ENCODE measurements around the gene KRT17.
"Not testable (repeated sequence)": the region's sequence is repeated elsewhere in the genome, so short reads cannot be mapped to it uniquely, and the experiment has no call there.

Gene KRT17

DNA sequence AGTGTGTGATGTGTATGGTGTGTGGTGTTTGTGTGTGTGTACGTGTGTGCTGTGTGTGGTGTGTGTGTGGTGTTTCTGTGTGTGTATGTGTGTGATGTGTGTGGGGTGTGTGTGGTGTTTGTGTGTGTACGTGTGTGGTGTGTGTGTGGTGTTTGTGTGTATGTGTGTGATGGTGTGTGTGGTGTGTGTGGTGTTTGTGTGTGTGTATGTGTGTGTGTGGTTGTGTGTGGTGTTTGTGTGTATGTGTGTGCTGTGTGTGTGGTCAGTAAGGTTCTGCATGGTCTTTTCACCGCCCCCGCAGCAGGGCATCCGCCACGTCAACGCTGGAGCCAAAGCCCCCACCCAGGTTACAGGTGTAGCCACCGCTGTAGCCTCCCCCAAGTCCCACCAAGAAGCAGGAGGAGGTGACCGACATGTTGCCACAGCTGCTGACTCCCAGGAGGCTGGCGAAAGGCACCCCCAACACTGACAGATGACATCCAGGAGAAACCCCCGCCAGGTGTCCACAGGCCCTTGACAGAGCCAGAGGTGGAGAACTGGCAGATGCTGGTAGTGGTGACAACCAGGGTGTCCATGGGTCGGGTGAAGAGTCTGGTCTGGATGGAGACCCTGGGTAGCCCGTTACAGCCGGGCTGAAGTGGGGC, 9.3 kb upstream of the KRT17 start:
- no peak for DNase-seq

DNA sequence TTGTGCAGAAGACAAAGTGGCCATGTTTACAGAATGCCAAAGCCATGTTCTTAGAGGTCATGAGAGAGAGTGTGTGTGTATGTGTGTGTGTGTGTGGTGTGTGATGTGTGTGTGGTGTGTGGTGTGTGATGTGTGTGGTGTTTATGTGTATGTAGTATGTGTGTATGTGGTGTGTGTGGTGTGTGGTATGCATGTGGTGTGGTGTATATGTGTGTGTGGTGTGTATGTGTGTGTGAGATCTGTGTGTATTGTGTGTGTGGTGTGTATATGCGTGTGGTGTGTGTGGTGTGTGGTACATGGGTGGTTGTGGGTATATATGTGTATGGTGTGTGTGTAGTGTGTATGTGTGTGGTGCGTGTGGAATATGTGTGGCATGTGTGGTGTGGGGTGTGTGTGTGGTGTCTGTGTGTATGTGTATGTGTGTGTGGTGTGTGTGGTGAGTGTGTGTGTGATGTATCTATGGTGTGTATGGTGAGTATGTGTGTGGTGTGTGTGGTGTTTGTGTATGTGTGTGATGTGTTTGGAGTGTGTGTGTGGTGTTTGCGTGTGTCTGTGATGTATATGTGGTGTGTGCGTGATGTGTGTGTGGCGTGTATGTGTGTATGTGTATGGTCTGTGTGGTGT, 8.2 kb upstream of the KRT17 start:
- no peak for DNase-seq

DNA sequence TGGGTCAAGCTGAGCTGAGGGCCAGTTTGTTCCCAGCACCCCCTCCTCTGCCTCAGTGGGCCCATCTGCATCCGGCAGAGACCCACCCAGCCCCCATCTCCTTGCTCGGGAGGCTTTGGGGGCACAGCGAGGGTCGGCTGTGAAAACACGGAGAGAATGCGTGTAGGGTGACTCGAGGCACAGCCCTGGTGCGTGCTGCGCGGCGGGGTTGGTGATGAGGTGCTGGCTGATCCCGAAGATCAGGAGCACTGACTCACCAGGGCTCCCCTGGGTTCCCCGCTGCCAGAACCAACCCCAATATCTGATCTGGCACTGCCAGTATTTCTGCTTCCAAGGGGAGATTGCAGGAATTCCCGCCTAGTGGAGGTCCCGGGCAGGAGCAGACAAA, 7.5 kb upstream of the KRT17 start:
- no peak for DNase-seq

DNA sequence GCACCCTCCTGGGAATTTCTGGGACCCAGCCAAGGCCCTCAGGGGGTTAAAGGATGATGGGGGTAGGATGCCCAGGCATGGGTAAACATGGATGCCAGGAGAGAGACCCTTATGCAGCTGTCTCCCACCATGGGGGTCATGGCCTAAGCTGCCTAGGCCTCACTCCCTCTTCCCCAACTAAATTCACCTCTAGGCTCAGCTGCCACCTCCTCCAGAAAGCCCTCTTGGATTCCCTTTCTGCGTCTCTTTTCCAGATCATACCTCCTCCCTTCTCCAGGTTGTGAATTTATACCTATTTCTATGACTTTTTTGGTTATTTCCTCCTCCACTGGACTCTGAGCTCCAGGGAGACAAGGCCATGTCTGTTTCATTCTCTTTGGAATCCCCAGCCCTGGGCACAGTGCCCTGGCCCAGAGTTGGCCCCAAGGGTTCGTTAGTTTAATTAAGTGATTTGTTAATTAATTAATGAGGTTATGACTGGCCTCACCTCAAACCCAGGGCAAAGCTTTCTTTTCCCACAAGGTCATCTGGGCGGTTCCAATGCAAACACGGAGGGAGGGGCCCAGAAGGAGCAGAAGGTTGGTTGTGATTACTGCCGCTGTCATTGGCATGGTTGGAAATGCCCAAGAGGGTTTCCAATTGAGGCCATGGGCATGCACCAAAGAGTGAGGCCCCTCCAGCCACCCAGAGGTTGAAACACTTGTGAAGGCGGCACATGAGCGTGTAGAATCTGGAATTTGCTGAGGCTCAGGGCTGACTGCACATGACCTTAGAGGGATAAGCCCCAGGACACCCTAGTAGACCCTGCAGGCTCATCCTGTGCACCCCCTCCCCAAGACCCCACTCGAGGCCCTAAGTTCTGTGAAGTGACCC, 6.9 kb upstream of the KRT17 start:
- no peak for DNase-seq

DNA sequence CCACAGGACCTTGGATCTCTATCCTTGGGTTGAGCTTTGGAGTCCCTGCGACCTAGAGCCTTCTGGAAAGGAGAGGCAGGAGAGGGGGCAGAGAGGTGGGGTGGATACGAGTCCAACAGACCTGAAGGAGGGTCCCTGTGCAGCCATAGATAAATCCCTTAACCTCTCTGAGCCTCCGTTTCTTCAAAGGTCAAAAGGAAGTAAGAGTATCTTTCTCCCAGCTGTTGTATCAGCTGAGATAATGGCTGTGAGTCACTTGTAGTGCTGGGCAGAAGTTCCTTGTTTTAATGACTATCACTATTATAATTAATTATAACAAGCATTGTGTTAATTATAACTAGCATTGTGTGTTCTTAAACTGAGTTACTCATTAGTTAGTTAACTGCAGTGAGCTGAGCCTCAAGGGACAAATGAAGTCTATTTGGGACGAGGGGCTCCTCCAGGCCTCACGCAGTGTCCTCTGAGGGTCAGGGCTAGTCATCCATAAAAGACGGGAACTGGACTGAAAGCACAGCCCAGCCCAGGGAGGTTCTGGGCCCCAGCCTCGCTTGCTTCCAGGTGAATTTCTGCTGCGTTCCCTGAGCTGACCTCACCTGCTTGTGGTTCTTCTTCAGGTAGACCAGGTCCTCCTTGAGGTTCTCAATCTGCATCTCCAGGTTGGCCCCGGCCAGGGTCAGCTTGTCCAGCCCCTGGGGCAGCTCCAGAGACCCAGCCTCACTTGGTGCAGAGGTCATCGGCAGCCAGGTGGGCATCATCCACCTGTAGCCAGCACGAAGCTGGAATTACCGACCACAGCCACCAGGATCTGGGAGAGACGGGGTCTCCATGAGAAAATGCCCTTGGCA, 5.7 kb upstream of the KRT17 start:
- DNase-seq: no peak

DNA sequence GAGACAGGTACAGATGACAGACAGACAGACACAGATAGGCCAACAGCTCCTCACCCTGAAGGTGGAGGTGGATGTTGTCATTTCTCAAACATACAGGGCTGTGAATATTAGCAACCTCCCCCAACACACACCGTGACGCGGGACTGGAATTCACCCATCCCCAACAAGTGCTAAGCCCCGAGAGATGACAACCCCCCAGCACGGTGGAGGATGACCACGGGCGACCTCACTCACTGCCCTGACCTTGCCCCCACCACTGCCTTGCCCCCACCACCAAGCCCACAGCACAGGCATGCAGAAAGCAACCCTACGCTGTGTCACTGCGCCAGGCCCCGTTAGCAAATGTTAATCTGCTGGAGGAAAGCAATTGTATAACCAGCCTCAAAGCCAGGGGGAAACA, 4.9 kb upstream of the KRT17 start:
- no peak for DNase-seq

DNA sequence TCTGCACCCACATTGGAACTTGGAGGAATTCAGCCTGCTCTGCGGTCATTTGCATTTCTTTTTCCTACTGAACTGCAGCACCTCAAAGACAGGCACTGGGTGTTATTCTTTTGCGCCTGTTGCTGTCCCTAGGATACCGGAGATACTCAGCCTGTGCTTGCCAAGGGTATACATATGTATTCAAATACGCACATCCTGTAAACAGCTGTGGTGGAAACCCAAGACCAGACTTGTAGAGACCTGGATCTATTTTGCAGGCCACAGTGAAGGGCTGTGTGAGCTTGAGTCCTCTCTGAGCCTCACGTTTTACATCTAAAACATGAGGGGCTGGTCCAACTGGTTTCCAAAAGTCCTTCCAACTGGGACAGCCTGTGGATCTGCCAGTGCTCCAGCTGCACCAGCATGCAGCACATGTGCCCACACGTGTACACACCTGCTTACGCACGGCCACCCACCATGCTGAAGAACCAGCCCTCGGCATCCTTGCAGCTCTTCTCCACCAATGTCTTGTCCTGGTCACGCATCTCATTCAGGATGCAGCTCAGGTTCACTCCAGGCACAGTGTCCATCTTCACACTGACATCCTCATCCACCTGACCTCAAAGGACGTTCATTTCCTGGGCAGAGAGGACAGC, 4.4 kb upstream of the KRT17 start:
- DNase-seq: not testable (repeated sequence)

DNA sequence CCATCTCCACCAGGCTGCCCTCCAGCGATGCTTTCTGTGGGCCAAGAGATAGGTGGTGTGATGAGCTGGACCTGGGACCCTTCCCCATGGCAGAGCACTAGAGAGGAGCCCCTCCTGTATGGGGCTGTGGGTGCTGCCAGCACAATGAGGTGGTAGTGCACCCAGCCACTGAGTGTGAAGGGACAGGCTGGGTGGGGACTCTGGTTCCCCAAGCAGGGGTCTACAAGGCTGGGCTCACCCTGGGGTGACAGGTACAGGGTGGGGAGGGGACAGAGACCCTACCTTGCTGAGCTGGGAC, 3.6 kb upstream of the KRT17 start:
- DNase-seq: not testable (repeated sequence)

DNA sequence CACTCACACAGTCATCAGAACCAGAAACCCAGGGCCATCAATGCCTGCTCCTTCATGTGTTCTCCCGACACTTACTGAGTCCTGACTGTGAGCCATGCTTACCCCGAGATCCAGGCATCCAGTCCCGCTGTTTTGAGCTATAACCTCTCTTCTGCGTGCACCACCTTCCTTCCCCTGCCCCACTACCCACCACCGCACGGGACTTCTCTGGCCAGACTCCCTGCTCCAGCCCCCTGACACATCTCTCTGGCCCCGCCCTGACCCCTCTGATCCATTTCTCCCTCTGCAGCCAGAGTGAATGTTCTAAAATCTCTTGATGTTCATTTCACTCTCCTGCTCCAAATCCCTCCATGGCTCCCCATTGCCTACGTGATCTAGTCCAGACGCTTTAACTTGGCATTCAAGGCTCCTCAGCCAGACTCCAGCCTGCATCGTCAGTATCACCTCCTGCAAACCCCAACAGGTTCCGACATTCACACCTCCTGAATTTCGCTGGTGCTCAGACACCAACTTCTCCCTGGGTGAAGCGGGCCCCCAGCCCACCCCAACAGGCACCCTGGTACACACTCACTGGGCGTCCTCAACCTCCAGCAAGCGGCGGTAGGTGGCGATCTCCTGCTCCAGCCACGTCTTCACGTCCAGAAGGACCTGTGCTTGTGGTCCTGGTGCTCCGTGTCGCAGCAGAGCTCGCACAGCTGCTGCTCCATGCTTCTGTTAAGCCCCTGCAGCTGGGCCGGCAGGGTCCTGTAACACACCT, 3.1 kb upstream of the KRT17 start:
- no peak for DNase-seq

DNA sequence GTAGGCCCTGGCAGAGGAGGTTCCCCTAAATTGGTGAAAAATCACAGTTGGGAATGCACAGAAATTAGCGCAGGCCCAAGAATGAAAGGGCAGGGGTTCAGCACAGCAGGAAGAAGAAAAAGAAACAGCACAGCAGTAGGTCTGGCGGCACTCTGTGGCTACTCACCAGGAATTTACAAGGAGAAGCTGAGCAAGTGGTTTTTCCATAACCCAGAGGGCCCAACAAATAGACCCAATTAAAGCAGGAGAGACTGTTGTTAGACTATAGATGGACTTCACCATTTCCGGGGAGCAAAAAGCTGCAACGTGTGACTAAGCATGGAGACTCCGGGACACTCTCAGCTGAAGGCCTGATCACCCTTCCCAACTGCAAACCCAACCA, 2.5 kb upstream of the KRT17 start:
- DNase-seq: not testable (repeated sequence)

DNA sequence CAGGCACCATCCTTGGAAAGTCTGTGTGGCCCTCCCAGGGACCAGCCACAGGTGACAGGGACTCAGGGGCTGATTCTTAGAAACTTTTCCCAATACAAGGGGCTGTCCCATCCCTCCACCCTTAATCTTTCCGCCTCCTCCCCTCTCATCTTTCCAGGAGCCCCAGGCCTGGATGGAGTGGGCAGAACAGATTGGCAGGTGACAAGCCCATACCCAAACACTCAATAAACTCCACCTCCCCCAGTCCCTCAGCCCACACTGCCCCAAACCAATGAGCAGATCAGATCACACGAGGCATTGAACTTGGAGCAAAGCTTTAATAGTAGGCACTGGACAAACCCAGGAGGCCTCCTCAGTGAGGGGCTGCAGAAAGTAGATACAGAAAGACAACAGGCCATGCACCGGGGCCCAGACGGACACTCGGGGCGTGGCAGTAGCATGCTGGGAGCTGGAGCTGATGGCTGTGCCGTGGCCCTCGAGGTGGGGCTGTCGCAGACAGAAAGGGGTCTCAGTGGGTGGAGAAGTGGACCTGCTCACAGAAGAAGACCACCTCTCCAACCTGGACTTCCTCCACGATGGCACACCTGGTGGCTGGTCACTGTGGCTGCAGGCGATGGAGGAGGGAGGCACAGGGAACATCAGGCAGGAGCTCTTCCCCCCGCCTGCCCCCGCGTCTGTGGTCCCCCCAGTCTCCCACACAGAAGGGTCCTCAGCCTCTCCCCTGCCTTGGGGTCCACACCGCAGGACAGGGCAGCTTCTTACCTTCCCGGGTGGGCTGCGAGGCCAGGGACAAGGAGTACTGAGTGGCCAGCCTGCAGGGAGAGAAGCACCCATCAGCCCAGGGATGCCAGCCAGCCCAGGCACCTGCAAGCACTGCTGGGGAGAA, 1.9 kb upstream of the KRT17 start:
- DNase-seq: not testable (repeated sequence)

DNA sequence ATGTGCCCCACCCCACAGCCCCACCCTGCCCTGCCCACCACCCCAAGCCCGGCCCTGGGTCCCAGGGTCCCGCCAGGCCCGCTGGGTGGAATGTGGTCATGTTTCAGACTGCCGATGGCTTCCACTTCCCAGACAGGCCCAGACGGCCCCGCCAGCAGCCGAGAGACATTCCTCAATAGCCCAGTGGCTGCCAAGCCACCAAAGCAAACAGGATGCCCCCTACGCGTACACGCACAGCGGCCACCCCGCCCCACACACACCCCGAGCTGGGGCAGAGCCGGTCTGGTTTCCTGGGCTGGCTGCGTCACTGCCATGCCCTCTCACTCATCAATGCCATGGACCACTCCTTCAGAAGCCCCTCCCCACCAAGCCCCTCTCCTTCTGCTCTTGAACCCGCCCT, 1.2 kb upstream of the KRT17 start:
- no peak for DNase-seq

DNA sequence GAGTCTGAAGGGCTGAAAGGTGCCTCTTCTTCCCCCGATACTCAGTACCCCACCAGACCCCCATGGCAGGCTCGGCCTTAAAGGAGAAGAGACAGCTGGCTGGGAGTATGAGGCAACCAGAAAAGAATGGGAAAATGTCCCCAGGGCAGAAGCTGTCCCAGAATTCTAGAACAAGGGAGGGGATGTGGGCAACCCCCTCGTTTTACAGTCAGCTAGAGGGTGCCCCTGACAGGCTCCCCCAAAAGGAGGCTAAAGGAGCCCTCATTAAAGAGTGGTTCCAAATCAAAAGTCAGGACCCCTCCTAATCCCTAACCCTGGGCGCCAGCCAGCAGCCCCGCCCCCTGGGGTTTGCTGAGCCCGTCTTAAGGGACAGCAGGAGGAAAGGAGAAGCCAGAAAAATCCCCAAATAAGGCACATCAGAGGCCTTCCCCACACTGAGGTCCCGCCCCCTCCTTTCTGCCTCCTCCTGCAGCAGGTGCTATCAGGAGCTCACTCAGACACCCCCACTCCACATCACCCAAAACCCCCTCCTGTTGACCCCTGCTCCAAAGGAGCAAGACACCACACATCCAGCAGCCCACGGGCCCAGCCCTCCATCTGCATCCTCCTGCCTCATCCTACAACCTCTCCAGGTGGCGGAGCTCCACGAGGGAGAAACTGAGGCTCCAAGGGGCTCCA, 1.1 kb downstream of the KRT17 start:
- not testable (repeated sequence) for DNase-seq

DNA sequence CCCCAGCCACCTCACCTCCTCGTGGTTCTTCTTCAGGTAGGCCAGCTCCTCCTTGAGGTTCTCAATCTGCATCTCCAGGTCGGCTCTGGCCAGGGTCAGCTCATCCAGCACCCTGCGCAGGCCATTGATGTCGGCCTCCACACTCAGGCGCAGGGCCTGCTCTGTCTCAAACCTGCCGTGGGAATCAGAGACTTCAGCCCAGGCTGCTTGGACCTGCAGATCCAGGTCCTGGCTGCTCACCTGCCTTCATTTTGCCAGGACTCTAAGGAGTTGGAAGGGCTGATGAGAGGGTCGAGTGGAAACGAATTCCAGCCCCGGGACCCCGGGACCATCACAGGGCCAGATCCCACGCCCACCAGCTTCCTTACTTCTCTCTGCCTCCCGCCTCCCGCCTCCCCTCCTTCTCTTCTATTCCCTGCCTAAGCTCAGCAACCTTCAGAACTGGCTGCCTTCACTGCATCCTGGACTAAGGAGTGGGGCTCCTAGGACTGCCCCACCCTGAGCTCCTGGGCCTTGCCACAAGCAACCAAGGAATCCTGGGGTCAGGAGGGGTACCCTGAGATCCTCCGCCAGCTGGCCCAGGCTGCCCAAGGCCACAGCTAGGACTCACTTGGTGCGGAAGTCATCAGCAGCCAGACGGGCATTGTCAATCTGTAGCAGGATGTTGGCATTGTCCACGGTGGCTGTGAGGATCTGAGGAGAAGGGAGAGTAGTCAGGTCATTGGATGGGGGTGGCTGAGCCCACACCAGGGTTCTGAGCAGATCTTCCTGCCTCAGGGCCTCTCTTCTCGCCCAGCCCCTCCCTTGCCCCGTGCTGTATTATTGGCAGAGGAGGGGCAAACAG, 1.8 kb downstream of the KRT17 start:
- DNase-seq: not testable (repeated sequence)

DNA sequence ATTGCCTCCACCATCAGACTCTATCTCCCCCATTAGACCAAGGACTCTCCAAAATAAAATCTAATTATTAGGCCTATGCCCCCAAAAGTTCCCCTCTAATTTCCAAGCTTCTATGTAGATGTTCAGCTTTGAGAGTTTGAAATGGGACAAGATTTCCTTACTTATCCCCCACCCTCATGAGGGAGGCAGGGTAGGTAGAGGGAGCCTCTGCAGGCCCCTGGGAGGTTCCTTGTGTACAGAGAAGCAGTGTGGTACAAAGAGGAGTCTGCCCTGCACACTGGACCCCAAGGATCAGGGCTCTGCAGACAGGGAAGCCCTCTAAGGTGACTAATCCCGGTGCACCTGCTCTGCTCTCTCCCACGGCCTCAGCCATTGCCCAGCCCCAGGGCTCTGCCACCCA, 2.5 kb downstream of the KRT17 start:
- no peak for DNase-seq

DNA sequence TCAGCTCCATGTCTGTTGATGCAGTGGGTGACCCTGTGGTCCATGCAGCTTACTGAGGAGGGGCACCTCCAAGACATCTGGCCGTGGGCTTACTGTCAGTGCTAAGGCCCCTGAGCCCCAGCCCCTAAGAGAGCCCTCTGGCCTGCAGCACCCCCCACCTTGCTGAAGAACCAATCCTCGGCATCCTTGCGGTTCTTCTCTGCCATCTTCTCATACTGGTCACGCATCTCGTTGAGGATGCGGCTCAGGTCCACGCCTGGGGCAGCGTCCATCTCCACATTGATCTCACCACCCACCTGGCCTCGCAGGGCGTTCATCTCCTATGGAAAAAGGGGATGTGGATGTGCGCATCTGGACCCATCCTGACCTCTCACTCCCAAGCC, 2.9 kb downstream of the KRT17 start:
- DNase-seq: not testable (repeated sequence)

DNA sequence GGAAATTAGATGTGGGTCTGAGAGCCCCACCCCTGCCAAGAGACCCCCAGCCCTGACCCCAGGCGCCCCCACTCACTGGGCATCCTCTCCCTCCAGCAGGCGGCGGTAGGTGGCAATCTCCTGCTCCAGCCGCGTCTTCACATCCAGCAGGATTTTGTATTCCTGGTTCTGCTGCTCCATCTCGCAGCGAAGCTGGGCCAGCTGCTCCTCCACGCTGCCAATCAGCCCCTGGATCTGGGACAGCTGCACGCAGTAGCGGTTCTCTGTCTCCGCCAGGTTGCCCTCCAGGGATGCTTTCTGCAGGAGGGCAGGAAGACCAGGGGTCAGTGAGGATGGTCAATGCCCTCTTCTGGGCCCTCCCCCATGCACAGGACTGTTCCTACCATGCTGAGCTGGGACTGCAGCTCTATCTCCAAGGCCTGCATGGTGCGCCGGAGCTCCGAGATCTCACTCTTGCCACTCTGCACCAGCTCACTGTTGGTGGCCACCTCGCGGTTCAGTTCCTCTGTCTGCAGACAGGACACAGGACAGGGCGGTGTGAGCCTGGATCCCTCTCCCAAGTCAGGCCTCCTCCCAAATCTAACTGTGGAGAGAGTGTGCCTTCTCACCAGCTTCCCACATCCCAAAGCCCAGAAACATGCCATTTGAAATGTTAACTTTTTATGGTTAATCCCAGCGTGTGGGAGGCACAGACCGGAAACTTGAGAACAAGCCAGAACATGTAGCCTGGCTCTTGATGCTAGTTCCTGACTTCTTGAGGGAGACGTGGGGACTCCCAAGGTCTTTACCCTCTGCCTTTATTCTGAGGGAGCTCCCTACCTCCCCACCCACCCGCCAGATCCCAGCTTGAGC, 3.6 kb downstream of the KRT17 start:
- DNase-seq: no peak

DNA sequence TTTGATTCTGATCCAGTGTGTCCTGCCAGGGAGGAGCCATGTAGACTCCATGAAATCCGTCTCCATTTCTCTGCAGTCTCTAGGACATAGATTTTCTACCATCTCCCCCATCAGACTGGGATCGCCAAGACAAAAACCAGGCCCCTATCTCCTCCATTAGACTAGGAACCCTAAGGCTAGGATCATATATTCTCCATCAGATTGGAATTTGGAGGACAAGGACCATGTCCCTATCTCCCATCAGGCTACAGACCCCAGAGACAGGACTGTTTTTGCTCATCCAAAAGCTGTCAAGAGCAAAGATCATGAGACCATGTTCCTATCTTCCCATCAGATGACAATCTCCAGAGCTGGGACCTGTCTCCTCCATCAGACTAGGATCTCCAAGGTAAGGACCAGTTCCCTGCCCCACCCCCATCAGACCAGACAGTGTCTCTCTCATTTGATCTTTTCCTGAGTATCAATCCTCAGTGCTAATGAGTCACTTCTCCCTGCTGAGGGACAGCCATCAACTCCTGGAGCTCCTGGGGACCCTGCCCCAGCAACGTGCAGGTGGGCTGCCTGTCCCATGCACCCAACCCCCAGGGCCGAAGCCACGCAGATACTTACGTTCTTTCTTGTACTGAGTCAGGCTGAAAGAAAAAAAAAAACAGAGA, 4.3 kb downstream of the KRT17 start:
- DNase-seq: not testable (repeated sequence)
